Ascending aorta (tissue), 2 donors: ENCODE data around the gene PMM2. TPM values are rescaled to one million over a fixed set of nuclear protein-coding genes. Genes with fewer than 3 reads are reported as not detected.

ENCODE experiments used
- DNase-seq, 2 donors: peaks; one replicate each; pipeline ENCODE4 v3.0.0-alpha.2; 2019; ENCODE audit warnings: low spot score in 2 of 2
- H3K27ac ChIP-seq, 2 donors: fragments of 200-600 bp; sonication (generic); one replicate each; pipeline ENCODE4 v1.5.1; 2016 to 2017; ENCODE audit warnings: mild to moderate bottlenecking in 1 of 2
- H3K27me3 ChIP-seq: fragments of 200-600 bp; sonication (generic); one replicate; pipeline ENCODE4 v1.5.1; 2017
- H3K36me3 ChIP-seq, 2 donors: fragments of 200-600 bp; sonication (generic); one replicate each; pipeline ENCODE4 v1.5.1; 2016
- H3K4me1 ChIP-seq, 2 donors: fragments of 200-600 bp; sonication (generic); one replicate each; pipeline ENCODE4 v1.5.1; 2016 to 2017; ENCODE audit warnings: mild to moderate bottlenecking in 1 of 2
- H3K4me3 ChIP-seq, 2 donors: fragments of 200-600 bp; sonication (generic); one replicate each; pipeline ENCODE4 v1.5.1; 2016 to 2017; ENCODE audit warnings: mild to moderate bottlenecking in 1 of 2
- H3K9me3 ChIP-seq, 2 donors: fragments of 200-600 bp; sonication (generic); one replicate each; pipeline ENCODE4 v1.5.1; 2016
- intact Hi-C: fragments of 100-400 bp; cut with DNase I; formaldehyde crosslinking; loops from one replicate; pipeline ENCODE4 v1.15.1; 2023
- total RNA-seq: library from RNA; depleted of rRNA; stranded (reverse); fragments of >200 nt; gene quantifications from one replicate; pipeline ENCODE4 v1.1.0, GENCODE V29; 2016
- TF ChIP-seq, protein P1 (sequence below), 3 experiments: fragments of 200-600 bp in 2 of 3; fragments of 450-650 bp in 1 of 3; sonication (generic) in 2 of 3; IDR thresholded peaks; one replicate each; pipeline ENCODE4 v1.5.1; 2016 to 2019; ENCODE audit warnings: antibody characterized with exemption in 3 of 3, mild to moderate bottlenecking in 1 of 3, moderate library complexity in 1 of 3

Gene PMM2
- total RNA-seq, 1 donor from 2014 or later, result 17.9 TPM

DNA sequence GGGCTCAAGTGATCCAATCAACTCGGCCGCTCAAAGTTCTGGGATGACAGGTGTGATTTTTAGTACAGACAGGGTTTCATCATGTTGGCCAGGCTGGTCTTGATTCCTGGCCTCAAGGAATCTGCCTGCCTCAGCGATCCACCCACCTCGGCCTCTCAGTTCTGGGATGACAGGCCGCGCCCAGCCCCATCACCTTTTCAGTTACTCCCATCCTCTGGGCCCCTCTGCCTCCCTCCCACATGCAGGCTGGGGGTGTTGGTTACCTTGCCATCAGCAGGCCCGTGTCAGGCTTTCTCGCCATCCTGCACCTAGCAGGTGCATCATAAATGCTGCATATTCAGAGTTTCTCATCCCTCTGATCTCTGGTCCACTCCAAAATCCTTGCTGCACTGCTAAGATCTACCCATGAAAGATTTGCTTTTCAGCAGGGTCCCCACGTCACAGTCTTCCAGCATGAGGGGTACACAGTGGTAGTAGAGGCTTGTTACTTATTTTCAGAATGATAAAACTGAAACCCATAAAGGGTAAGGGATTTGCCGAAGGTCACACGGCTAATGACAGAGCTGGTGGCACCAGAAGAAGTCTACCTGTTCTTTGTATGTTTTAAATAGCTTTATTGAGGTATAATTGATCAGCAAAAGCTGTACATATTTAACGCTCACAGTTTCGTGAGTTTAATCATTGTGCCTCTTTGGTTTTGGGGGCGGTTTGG lies 16.6 kb downstream of the PMM2 start:
- no peak overlapping the region for H3K4me3 ChIP-seq
- peaks cover 81 to 87% of the 10 kb centered on the region in 2 donors for H3K36me3 ChIP-seq
- no peak for DNase-seq
- H3K4me1 ChIP-seq, result no peaks in the 10 kb centered on the region
- H3K27me3 ChIP-seq, result no peaks in the 10 kb centered on the region
- intact Hi-C loops, result no loop called here
- H3K9me3 ChIP-seq, result no peaks in the 10 kb centered on the region
- H3K27ac ChIP-seq, result no peak overlapping the region
- TF ChIP-seq, protein P1, sequence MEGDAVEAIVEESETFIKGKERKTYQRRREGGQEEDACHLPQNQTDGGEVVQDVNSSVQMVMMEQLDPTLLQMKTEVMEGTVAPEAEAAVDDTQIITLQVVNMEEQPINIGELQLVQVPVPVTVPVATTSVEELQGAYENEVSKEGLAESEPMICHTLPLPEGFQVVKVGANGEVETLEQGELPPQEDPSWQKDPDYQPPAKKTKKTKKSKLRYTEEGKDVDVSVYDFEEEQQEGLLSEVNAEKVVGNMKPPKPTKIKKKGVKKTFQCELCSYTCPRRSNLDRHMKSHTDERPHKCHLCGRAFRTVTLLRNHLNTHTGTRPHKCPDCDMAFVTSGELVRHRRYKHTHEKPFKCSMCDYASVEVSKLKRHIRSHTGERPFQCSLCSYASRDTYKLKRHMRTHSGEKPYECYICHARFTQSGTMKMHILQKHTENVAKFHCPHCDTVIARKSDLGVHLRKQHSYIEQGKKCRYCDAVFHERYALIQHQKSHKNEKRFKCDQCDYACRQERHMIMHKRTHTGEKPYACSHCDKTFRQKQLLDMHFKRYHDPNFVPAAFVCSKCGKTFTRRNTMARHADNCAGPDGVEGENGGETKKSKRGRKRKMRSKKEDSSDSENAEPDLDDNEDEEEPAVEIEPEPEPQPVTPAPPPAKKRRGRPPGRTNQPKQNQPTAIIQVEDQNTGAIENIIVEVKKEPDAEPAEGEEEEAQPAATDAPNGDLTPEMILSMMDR (IDR thresholded peaks at IDR 0.05), result no peak

DNA sequence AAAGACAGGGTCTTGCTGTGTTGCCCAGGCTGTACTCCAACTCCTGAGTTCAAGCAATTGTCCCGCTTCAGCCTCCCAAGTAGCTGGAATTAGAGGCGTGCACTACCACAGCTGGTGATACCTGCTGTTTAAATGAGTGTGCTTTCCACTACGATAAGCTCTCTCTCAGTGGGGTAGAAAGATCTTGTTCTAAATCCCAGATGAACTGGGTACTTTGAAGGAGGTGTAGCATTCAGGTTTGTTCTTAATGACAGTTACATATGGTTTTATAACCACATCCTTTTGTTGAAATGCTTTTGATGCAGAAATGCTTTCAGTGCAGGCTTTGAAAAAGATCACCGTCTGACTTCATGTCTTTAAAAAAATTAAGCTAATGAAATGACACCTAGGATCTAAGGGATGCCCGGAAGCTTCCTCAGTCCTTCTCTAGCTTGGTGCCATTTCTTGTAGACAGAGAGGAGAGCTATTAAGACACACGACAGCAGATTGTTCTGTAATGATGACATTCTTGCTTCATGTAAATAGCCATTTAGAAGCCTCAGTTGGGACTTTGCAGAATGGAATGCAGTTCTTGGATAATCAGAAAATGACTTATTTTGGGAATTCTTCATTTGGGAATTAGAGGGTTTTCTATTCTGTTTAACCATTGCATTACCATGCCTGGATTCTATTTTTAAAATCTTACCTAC lies 19.5 kb downstream of the PMM2 start:
- DNase-seq, result no peak
- Histone ChIP-seq H3K4me1 (no peaks in the 10 kb centered on the region), H3K27me3 (no peaks in the 10 kb centered on the region), H3K4me3 (no peak overlapping the region), H3K27ac (no peak overlapping the region), H3K36me3 (peaks cover 69 to 80% of the 10 kb centered on the region in 2 donors), H3K9me3 (no peaks in the 10 kb centered on the region)
- TF ChIP-seq, protein P1 (IDR thresholded peaks at IDR 0.05), result no peak
- intact Hi-C loops, result no loop called here

DNA sequence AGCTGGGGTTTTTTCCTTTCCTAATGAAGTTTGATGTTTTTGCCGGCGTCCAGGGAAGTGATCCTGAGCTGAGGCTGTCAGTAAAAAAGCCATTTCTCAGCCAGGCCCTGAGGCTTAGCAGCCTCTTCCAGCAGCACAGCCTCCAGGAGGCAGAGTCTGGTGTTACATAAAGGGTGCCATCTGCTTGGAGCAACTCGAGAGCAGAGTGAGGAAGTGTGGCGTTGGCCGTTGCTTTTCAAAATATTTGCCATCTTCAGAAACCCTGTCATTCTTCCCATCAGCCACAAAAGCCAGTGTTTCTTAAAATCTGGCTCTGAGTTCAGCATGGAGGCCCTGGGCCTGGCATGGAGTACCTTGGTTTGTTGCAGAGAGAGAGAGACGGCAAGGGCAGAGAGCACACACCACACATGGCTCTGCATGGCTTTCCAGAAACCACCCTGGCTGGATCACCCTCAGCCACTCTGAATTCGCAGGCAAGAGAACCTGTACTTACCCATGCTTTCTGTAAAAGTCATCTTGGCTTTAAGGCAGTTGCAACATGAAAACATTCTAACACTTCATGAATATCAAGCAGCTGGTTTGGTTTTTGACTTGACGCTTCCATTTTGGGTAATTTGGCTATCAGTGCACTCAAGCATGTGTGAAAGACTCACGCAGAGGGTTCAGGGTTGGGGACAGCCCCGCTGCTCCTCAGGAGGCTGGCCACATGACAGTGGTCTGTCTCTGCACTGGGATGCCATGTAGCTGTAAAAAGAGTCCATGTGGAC lies 21.0 kb downstream of the PMM2 start:
- DNase-seq, result no peak
- TF ChIP-seq, protein P1 (IDR thresholded peaks at IDR 0.05), result no peak
- no peaks in the 10 kb centered on the region for H3K4me1 ChIP-seq
- H3K4me3 ChIP-seq, result no peak overlapping the region
- no peaks in the 10 kb centered on the region for H3K9me3 ChIP-seq
- H3K27ac ChIP-seq, result no peak overlapping the region
- intact Hi-C loops, result no loop called here
- peaks cover 54 to 64% of the 10 kb centered on the region in 2 donors for H3K36me3 ChIP-seq
- H3K27me3 ChIP-seq, result no peaks in the 10 kb centered on the region

DNA sequence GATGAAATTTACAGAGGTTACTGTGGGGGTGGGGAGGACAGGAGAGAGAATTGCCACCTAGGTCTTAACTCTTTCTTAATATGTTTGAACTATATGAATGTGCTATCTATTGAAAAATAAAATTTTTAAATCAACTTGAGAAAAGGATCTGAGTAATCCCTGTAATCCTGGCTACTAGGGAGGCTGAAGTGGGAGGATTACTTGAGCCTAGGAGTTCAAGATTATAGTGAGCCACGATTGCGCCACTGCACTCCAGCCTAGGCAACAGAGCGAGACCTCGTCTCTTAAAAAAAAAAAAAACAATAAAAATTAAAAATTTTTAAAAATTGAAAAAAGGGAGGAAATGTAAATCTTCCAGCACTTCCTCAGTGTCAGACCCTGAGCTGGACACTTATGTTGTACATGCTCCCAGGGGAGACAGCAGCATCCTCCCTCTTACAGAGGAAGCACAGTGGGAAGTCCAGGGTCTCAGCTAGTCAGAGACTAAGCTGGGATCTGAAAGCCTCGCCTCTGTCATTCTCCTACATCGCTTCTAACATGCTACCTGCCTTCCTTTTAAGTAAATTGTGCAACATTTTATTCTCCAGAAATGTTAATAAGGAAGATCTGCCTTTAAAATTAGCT lies 21.9 kb downstream of the PMM2 start:
- H3K4me1 ChIP-seq, result no peaks in the 10 kb centered on the region

DNA sequence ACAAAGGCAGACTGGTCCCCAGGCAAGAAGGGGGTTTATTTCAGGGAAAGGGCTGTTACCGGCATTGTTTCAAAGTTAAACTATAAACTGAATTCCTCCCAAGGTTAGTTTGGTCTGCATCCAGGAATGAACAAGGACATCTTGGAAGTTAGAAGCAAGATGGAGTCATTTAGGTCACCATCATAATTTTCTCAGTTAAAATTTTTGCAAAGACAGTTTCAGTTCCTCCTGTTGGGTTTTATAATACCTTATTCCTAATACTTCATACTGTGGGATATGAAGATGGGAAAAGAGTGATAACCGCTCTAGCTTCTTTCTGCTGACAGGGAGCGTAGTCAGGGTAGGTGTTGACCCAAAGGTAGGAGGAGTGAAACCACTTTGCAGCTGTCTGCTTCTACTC lies 24.8 kb downstream of the PMM2 start:
- no peak for DNase-seq
- H3K36me3 ChIP-seq, result peaks cover 24 to 45% of the 10 kb centered on the region in 2 donors
- no peak overlapping the region for H3K4me3 ChIP-seq
- no peaks in the 10 kb centered on the region for H3K27me3 ChIP-seq
- no peaks in the 10 kb centered on the region for H3K4me1 ChIP-seq
- intact Hi-C loops, result no loop called here
- H3K27ac ChIP-seq, result no peak overlapping the region
- H3K9me3 ChIP-seq, result no peaks in the 10 kb centered on the region
- TF ChIP-seq, protein P1 (IDR thresholded peaks at IDR 0.05), result no peak

More for the DNA sequence above, 21.9 kb downstream of the PMM2 start:
- no peak for DNase-seq
- intact Hi-C loops, result no loop called here
- Histone ChIP-seq H3K27me3 (no peaks in the 10 kb centered on the region), H3K27ac (no peak overlapping the region), H3K4me3 (no peak overlapping the region), H3K9me3 (no peaks in the 10 kb centered on the region), H3K36me3 (peaks cover 45 to 63% of the 10 kb centered on the region in 2 donors)
- TF ChIP-seq, protein P1 (IDR thresholded peaks at IDR 0.05), result no peak
